Heart left ventricle (tissue), 16 donors: ENCODE results near the gene FBXO40. TPM values are rescaled to one million over a fixed set of nuclear protein-coding genes. Genes with fewer than 3 reads are reported as not detected.

Source experiments
- ATAC-seq, 4 donors: fragments of 200-7000 bp; cut with Tn5 transposase; one replicate each; pipeline ENCODE4 v1.9.1; 2020 to 2022; ENCODE audit warnings: moderate library complexity in 4 of 4, mild to moderate bottlenecking in 3 of 4, moderate number of reproducible peaks in 1 of 4
- DNase-seq, 5 donors: peaks; one replicate each; pipeline ENCODE4 v3.0.0-alpha.2; 2020
- H3K27ac ChIP-seq, 12 donors: fragments of 200-600 bp; sonication (generic) in 4 of 12; one replicate each; pipeline versions ENCODE4 v1.5.0 to v1.8.0; 2016 to 2022; ENCODE audit warnings: mild to moderate bottlenecking in 2 of 12
- H3K27me3 ChIP-seq, 9 donors: fragments of 200-600 bp; sonication (generic) in 2 of 9; one replicate each; pipeline versions ENCODE4 v1.5.1 to v1.8.0; 2016 to 2022; ENCODE audit warnings: mild to moderate bottlenecking in 3 of 9
- H3K36me3 ChIP-seq, 9 donors: fragments of 200-600 bp; sonication (generic) in 2 of 9; one replicate each; pipeline versions ENCODE4 v1.5.0 to v1.8.0; 2018 to 2022; ENCODE audit warnings: mild to moderate bottlenecking in 2 of 9
- H3K4me1 ChIP-seq, 12 donors: fragments of 200-600 bp; sonication (generic) in 4 of 12; one replicate each; pipeline versions ENCODE4 v1.5.0 to v1.8.0; 2016 to 2022; ENCODE audit warnings: mild to moderate bottlenecking in 3 of 12
- H3K4me3 ChIP-seq, 12 donors: fragments of 200-600 bp; sonication (generic) in 4 of 12; one replicate each; pipeline versions ENCODE4 v1.5.0 to v1.8.0; 2017 to 2022; ENCODE audit warnings: mild to moderate bottlenecking in 9 of 12, moderate library complexity in 4 of 12
- H3K9me3 ChIP-seq, 12 donors: fragments of 200-600 bp; sonication (generic) in 4 of 12; one replicate each; pipeline versions ENCODE4 v1.5.0 to v1.8.0; 2016 to 2022; ENCODE audit warnings: mild to moderate bottlenecking in 1 of 12
- POLR2A ChIP-seq, 2 donors: fragments of 450-650 bp; IDR thresholded peaks; one replicate each; pipeline ENCODE4 v1.6.1; 2017; ENCODE audit warnings: antibody characterized with exemption in 2 of 2, mild to moderate bottlenecking in 2 of 2, moderate library complexity in 2 of 2
- WGBS, 4 donors: extraction: QIAGEN DNeasy Blood & Tissue Kit in 2 of 4; methylation state at CpG; one replicate each; pipeline versions ENCODE4 v1.1.5 to v1.1.7; 2013 to 2018; 5-methylcytosine and 5-hydroxymethylcytosine counted together
- intact Hi-C, 10 donors: fragments of 100-400 bp; cut with DNase I; formaldehyde crosslinking; loops; one replicate each; pipeline versions ENCODE4 v1.11.1 to v1.14.2; 2022
- long read RNA-seq, 3 donors: library from polyadenylated mRNA; unstranded; transcript quantifications; one replicate each; pipeline ENCODE4 v2.0.0, GENCODE V29; 2020 to 2021
- polyA plus RNA-seq, 2 donors: library from polyadenylated mRNA; stranded (reverse); fragments of 200-250 nt; gene quantifications; one replicate each; pipeline ENCODE4 v1.2.3, GENCODE V29; 2013
- total RNA-seq, 9 donors: library from RNA; depleted of rRNA in 2 of 9; stranded (reverse); fragments of >200 nt in 2 of 9; fragmentation: NEBNext Ultra II Directional in 3 of 9; extraction: Animal tissue kit (Norgen Biotek cat#: 25700) in 3 of 9; gene quantifications; one replicate each; pipeline versions ENCODE4 v1.1.0 to v1.2.4, GENCODE V29; 2016 to 2023
- TF ChIP-seq, protein P1 (sequence below), 12 donors: fragments of 200-600 bp; sonication (generic) in 4 of 12; IDR thresholded peaks; one replicate each; pipeline versions ENCODE4 v1.5.0 to v1.8.0; 2018 to 2022; ENCODE audit warnings: antibody characterized with exemption in 12 of 12, mild to moderate bottlenecking in 5 of 12
- donor health status: ischemic (EF 13 %, LVEDD 7.1; RV severe dilation, severe dysfunction).
- donor health status: healthy with polysubstance abuse.
- donor health status: DM: no; HTN: yes; CAD: no.
- donor health status: DM: no; HTN: no; CAD: no.
- donor health status: ischemic (EF 25% LVEDD 6.9; RV normal size, moderate dysfunction).
- donor health status: ischemic (EF 25% LVEDD 5.7; RV mildly dilated, moderate dysfunction).
- donor health status: healthy.
- donor health status: DM: yes; HTN: yes; CAD: no.
- donor health status: ischemic (EF 35%, LVEDD 5.7; RV mildly dilated, moderate dysfunction).
- donor health status: nonischemic (EF 11% LVEDD 7.7; RV severe dilation, severe dysfunction).
- donor health status: DM: yes; HTN: yes; CAD: no.
- donor health status: PGD.
- donor health status: ischemic (EF 29% LVEDD 5.4; RV normal size, mild dysfunction).
- donor health status: nonischemic (EF 23%, LVEDD 6.1; RV moderate dilation, normal function).

Gene FBXO40, protein sequence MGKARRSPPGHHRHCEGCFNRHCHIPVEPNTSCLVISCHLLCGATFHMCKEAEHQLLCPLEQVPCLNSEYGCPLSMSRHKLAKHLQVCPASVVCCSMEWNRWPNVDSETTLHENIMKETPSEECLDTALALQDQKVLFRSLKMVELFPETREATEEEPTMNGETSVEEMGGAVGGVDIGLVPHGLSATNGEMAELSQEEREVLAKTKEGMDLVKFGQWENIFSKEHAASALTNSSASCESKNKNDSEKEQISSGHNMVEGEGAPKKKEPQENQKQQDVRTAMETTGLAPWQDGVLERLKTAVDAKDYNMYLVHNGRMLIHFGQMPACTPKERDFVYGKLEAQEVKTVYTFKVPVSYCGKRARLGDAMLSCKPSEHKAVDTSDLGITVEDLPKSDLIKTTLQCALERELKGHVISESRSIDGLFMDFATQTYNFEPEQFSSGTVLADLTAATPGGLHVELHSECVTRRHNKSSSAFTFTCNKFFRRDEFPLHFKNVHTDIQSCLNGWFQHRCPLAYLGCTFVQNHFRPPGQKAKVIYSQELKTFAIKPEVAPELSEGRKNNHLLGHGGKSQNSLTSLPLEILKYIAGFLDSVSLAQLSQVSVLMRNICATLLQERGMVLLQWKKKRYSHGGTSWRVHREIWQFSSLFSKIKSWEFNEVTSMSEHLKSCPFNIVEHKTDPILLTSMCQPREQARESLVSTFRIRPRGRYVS
- total RNA-seq (100 to 1,000 TPM in 7 of 9 donors, 10 to 100 TPM in 2; 85.5 to 268 (median 192) TPM), polyA plus RNA-seq (10 to 100 TPM in 1 of 2 donors, 1 to 10 TPM in 1; 4.7 to 46.6 TPM)
- long read RNA-seq, donor 1, full-length matches to known transcripts = 139 of 393 reads
- long read RNA-seq, donor 1, partial matches to known transcripts = 247 of 393 reads
- long read RNA-seq, donor 1, other reads (novel, unspliced or antisense) = 7 of 393 reads
- long read RNA-seq, donor 2, full-length matches to known transcripts = 134 of 299 reads
- long read RNA-seq, donor 2, partial matches to known transcripts = 40 of 299 reads
- long read RNA-seq, donor 2, other reads (novel, unspliced or antisense) = 125 of 299 reads
- long read RNA-seq, donor 3, full-length matches to known transcripts = 62 of 156 reads
- long read RNA-seq, donor 3, partial matches to known transcripts = 27 of 156 reads
- long read RNA-seq, donor 3, other reads (novel, unspliced or antisense) = 67 of 156 reads

DNA sequence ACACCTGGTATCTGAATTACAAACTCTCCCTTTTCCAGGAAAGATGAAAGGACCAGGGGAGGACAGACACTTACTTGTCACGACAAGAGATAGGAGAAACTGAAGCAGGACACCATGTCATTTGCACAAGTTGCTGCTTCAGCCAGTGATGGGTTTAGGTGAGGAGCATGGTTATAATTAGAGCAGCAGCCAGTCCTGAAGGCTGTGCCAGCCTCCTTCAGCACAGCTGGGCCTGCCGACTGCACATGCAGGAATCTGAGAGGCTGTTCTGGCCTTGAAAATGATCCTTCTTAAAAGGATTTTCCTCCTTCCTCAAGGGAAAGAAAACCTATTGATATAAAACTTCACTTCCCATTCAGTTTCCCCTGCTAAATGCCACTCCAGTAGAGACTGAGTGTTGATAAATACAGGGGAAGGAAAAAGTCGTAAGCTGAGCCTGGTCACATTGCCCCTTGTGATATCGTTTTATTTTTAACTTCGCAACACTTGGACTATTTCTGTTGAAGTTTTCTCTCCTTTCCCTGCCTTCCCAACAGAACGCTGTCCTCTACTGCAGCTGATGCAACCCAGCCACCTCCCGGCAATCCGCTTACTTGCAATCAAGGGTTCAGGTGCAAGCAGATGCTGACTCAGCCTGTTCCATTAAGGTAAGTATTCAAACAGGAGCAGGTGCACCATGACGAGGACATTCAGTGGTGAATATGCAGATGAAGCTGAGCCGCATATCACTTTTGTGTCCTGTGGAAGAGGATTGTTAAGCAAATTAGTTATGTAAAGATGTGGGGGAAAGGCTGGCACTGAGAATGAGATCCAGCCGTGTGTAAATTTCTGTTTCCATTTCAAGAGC, at the start of gene FBXO40:
TSS of gene FBXO40 (plus strand) at position 524 of the 847 bp plus-strand sequence. CDS start 27,197 bp downstream, outside the sequence.
- DNase-seq (peak in 4 of 5 donors; percentile 42 to 73 (median 64)), ATAC-seq (peak; percentile 82 to 84 (median 82))
- Histone ChIP-seq H3K27ac (peak within 1 kb of the TSS; percentile 66 to 95 (median 84)), H3K4me3 (peak within 1 kb of the TSS; percentile 27 to 73 (median 51)), H3K9me3 (no peaks in the 10 kb centered on the region), H3K4me1 (peaks cover 0 to 19% (median 0%) of the 10 kb centered on the region in 12 donors), H3K27me3 (no peaks in the 10 kb centered on the region), H3K36me3 (no peaks in the 10 kb centered on the region)
- TF ChIP-seq, protein P1, sequence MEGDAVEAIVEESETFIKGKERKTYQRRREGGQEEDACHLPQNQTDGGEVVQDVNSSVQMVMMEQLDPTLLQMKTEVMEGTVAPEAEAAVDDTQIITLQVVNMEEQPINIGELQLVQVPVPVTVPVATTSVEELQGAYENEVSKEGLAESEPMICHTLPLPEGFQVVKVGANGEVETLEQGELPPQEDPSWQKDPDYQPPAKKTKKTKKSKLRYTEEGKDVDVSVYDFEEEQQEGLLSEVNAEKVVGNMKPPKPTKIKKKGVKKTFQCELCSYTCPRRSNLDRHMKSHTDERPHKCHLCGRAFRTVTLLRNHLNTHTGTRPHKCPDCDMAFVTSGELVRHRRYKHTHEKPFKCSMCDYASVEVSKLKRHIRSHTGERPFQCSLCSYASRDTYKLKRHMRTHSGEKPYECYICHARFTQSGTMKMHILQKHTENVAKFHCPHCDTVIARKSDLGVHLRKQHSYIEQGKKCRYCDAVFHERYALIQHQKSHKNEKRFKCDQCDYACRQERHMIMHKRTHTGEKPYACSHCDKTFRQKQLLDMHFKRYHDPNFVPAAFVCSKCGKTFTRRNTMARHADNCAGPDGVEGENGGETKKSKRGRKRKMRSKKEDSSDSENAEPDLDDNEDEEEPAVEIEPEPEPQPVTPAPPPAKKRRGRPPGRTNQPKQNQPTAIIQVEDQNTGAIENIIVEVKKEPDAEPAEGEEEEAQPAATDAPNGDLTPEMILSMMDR (IDR thresholded peaks at IDR 0.05) = peak in 4 of 12 donors; percentile 11 to 36 (median 25)
- peak in 1 of 2 donors; percentile 39 for TF ChIP-seq POLR2A (IDR thresholded peaks at IDR 0.05)
- intact Hi-C loops = loop anchor here in 1 of 10 donors (10.0 kb wide), 1 partner anchor 52 kb away; no protein-coding TSS in a partner anchor
- WGBS, 4 donors = 28 to 36% (median 30%) methylated on average over 11 of the region's 11 CpGs

DNA sequence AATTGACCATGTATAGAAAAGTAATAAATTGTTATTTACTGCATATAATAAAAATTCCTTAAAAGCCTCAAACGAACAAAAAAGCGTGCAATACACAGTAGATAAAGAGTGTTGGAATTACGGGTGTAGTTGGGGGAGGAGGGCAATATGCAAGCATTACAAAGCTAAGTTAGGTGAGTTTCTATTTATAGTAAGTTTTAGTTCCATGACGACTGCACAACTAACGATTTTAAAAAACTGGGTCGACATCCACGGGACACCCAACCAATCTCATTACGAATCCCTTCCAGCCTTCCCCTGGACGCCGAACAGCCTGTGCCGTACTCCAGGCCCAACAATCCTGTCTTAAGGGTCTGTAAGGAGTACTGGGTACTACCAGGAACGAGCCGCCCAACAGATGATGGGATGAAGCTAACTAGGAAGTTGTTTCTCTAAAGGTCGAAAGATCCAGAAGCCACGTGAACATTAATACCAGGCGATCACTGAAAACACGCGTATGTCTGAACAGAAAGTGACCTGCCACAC, 48.1 kb upstream of the FBXO40 start:
- H3K4me1 ChIP-seq = peaks cover 0 to 15% (median 6%) of the 10 kb centered on the region in 12 donors
- 3 to 5% (median 4%) methylated on average over 18 of the region's 18 CpGs for WGBS, 4 donors

More for the DNA sequence above, 48.1 kb upstream of the FBXO40 start:
- TF ChIP-seq POLR2A (IDR thresholded peaks at IDR 0.05) = no peak
- TF ChIP-seq, protein P1 (IDR thresholded peaks at IDR 0.05) = no peak
- Histone ChIP-seq H3K27ac (no peak overlapping the region), H3K27me3 (no peaks in the 10 kb centered on the region), H3K4me3 (peak overlapping the region; percentile 33 to 80 (median 62)), H3K9me3 (no peaks in the 10 kb centered on the region), H3K36me3 (no peaks in the 10 kb centered on the region)
- ATAC-seq (peak in 2 of 4 donors; percentile 5 to 13), DNase-seq (no peak)
- intact Hi-C loops = loop anchor here (5.0 to 10.0 kb wide), 15 partner anchors 102 to 1137 kb away; partner anchors contain the start of genes EAF2 (in 3 of the 10), IQCB1 (in 3 of the 10), FAM162A (in 1 of the 10) and MIX23 (in 1 of the 10)
